ENCODE measurements around the gene CPAMD8. TPM values are rescaled to one million over a fixed set of nuclear protein-coding genes. Genes with fewer than 3 reads are reported as not detected.

CPAMD8 gene
- total RNA-seq, 5 donors from 2014 or later (not counting 1 experiment from before 2014, with no cell fraction given): 2.1 to 6.2 (median 2.9) TPM

- peaks cover 8 to 57% of the 10 kb centered on the region in 2 experiments for H3K27me3 ChIP-seq (replicated peaks in 1 of 2; ENCODE audit: control insufficient read depth in 2 of 2, extremely low read depth in 1 of 2, insufficient read depth in 2 of 2, low read length in 1 of 2)
- no peak for DNase-seq
- no peaks in the 10 kb centered on the region for H3K9me3 ChIP-seq
- POLR2A ChIA-PET: no interaction called here
- no peaks in the 10 kb centered on the region for H3K36me3 ChIP-seq (ENCODE audit: control insufficient read depth in 2 of 2, extremely low read depth in 1 of 2, insufficient read depth in 1 of 2, low read length in 1 of 2)
- peaks cover 12 to 28% (median 18%) of the 10 kb centered on the region in 3 donors for H3K4me1 Mint-ChIP-seq
- peak overlapping the region in 1 of 3 donors; percentile 63 for H3K4me3 Mint-ChIP-seq
- peaks cover 2 to 39% of the 10 kb centered on the region in 2 experiments for H3K4me1 ChIP-seq (ENCODE audit: control insufficient read depth in 1 of 2, extremely low read depth in 1 of 2, insufficient read depth in 2 of 2, low read length in 2 of 2)
- peaks cover 33 to 44% of the 10 kb centered on the region in 2 donors for H3K27me3 Mint-ChIP-seq
- H3K9me3 Mint-ChIP-seq: no peaks in the 10 kb centered on the region
- H3K27ac Mint-ChIP-seq: no peak overlapping the region
- no peaks in the 10 kb centered on the region for H3K36me3 Mint-ChIP-seq
- no peak overlapping the region for H3K4me3 ChIP-seq (ENCODE audit: control insufficient read depth in 1 of 2, extremely low read depth in 1 of 2, low read length in 1 of 2)
- ATAC-seq (replicated peaks in 1 of 4): no peak
- WGBS (ENCODE audit: insufficient coverage): 21% methylated on average over 2 of the region's 7 CpGs
- CTCF ChIA-PET: no interaction called here
- no peak overlapping the region for H3K27ac ChIP-seq (ENCODE audit: low read length)
Observed at GRCh38 chr19:16894080-16894479, 132.5 kb downstream of the CPAMD8 start.

- WGBS (ENCODE audit: insufficient coverage): 17% methylated on average over 13 of the region's 14 CpGs
- DNase-seq (no peak), ATAC-seq (replicated peaks in 1 of 4) (no peak)
- POLR2A ChIA-PET: no interaction called here
- Histone ChIP-seq H3K36me3 (ENCODE audit: control insufficient read depth in 2 of 2, extremely low read depth in 1 of 2, insufficient read depth in 1 of 2, low read length in 1 of 2) (no peaks in the 10 kb centered on the region), H3K27ac (ENCODE audit: low read length) (no peak overlapping the region), H3K9me3 (no peaks in the 10 kb centered on the region), H3K27me3 (replicated peaks in 1 of 2; ENCODE audit: control insufficient read depth in 2 of 2, extremely low read depth in 1 of 2, insufficient read depth in 2 of 2, low read length in 1 of 2) (peaks cover 6 to 62% of the 10 kb centered on the region in 2 experiments), H3K4me3 (ENCODE audit: control insufficient read depth in 1 of 2, extremely low read depth in 1 of 2, low read length in 1 of 2) (no peak overlapping the region), H3K4me1 (ENCODE audit: control insufficient read depth in 1 of 2, extremely low read depth in 1 of 2, insufficient read depth in 2 of 2, low read length in 2 of 2) (peaks cover 2 to 41% of the 10 kb centered on the region in 2 experiments)
- no peaks in the 10 kb centered on the region for H3K36me3 Mint-ChIP-seq
- no peak overlapping the region for H3K27ac Mint-ChIP-seq
- peaks cover 10 to 28% (median 20%) of the 10 kb centered on the region in 3 donors for H3K4me1 Mint-ChIP-seq
- CTCF ChIA-PET: no interaction called here
- no peaks in the 10 kb centered on the region for H3K9me3 Mint-ChIP-seq
- H3K27me3 Mint-ChIP-seq: peaks cover 31 to 44% of the 10 kb centered on the region in 2 donors
- no peak overlapping the region for H3K4me3 Mint-ChIP-seq
Observed at GRCh38 chr19:16893686-16893989, 133.0 kb downstream of the CPAMD8 start.

- no peak overlapping the region for H3K4me3 ChIP-seq (ENCODE audit: control insufficient read depth in 1 of 2, extremely low read depth in 1 of 2, low read length in 1 of 2)
- CTCF ChIA-PET: no interaction called here
- DNase-seq (no peak), ATAC-seq (replicated peaks in 1 of 4) (no peak)
- H3K27ac ChIP-seq (ENCODE audit: low read length): no peak overlapping the region
- Mint-ChIP-seq H3K9me3 (no peaks in the 10 kb centered on the region), H3K27me3 (peaks cover 25 to 42% of the 10 kb centered on the region in 2 donors), H3K4me3 (no peak overlapping the region), H3K27ac (no peak overlapping the region), H3K4me1 (peaks cover 9 to 26% (median 17%) of the 10 kb centered on the region in 3 donors), H3K36me3 (no peaks in the 10 kb centered on the region)
- no peaks in the 10 kb centered on the region for H3K9me3 ChIP-seq
- peaks cover 2 to 45% of the 10 kb centered on the region in 2 experiments for H3K4me1 ChIP-seq (ENCODE audit: control insufficient read depth in 1 of 2, extremely low read depth in 1 of 2, insufficient read depth in 2 of 2, low read length in 2 of 2)
- peaks cover 6 to 67% of the 10 kb centered on the region in 2 experiments for H3K27me3 ChIP-seq (replicated peaks in 1 of 2; ENCODE audit: control insufficient read depth in 2 of 2, extremely low read depth in 1 of 2, insufficient read depth in 2 of 2, low read length in 1 of 2)
- POLR2A ChIA-PET: no interaction called here
- H3K36me3 ChIP-seq (ENCODE audit: control insufficient read depth in 2 of 2, extremely low read depth in 1 of 2, insufficient read depth in 1 of 2, low read length in 1 of 2): no peaks in the 10 kb centered on the region
- 45% methylated on average over 11 of the region's 19 CpGs for WGBS (ENCODE audit: insufficient coverage)
Observed at GRCh38 chr19:16892868-16893685, 133.5 kb downstream of the CPAMD8 start.

GRCh38 chr19:16892436-16892835, 134.2 kb downstream of the CPAMD8 start:
- H3K36me3 ChIP-seq (ENCODE audit: control insufficient read depth in 2 of 2, extremely low read depth in 1 of 2, insufficient read depth in 1 of 2, low read length in 1 of 2): no peaks in the 10 kb centered on the region
- POLR2A ChIA-PET: no interaction called here

GRCh38 chr19:16891696-16892382, 134.8 kb downstream of the CPAMD8 start:
- Histone ChIP-seq H3K4me1 (ENCODE audit: control insufficient read depth in 1 of 2, extremely low read depth in 1 of 2, insufficient read depth in 2 of 2, low read length in 2 of 2) (peaks cover 2 to 37% of the 10 kb centered on the region in 2 experiments), H3K36me3 (ENCODE audit: control insufficient read depth in 2 of 2, extremely low read depth in 1 of 2, insufficient read depth in 1 of 2, low read length in 1 of 2) (no peaks in the 10 kb centered on the region), H3K9me3 (no peaks in the 10 kb centered on the region), H3K4me3 (ENCODE audit: control insufficient read depth in 1 of 2, extremely low read depth in 1 of 2, low read length in 1 of 2) (no peak overlapping the region), H3K27me3 (replicated peaks in 1 of 2; ENCODE audit: control insufficient read depth in 2 of 2, extremely low read depth in 1 of 2, insufficient read depth in 2 of 2, low read length in 1 of 2) (peaks cover 6 to 74% of the 10 kb centered on the region in 2 experiments), H3K27ac (ENCODE audit: low read length) (no peak overlapping the region)
- no peak overlapping the region for H3K27ac Mint-ChIP-seq
- CTCF ChIA-PET: no interaction called here
- no peak overlapping the region for H3K4me3 Mint-ChIP-seq
- peaks cover 7 to 26% (median 17%) of the 10 kb centered on the region in 3 donors for H3K4me1 Mint-ChIP-seq
- 88% methylated on average over 10 of the region's 12 CpGs for WGBS (ENCODE audit: insufficient coverage)
- peaks cover 25 to 42% of the 10 kb centered on the region in 2 donors for H3K27me3 Mint-ChIP-seq
- POLR2A ChIA-PET: no interaction called here
- DNase-seq: no peak
- H3K36me3 Mint-ChIP-seq: no peaks in the 10 kb centered on the region
- no peaks in the 10 kb centered on the region for H3K9me3 Mint-ChIP-seq
- no peak for ATAC-seq (replicated peaks in 1 of 4)

More at GRCh38 chr19:16892436-16892835, 134.2 kb downstream of the CPAMD8 start:
- Mint-ChIP-seq H3K27ac (peak overlapping the region in 1 of 2 donors; percentile 36), H3K4me1 (peaks cover 7 to 26% (median 17%) of the 10 kb centered on the region in 3 donors), H3K36me3 (no peaks in the 10 kb centered on the region), H3K27me3 (peaks cover 25 to 42% of the 10 kb centered on the region in 2 donors), H3K9me3 (no peaks in the 10 kb centered on the region), H3K4me3 (no peak overlapping the region)
- H3K27me3 ChIP-seq (replicated peaks in 1 of 2; ENCODE audit: control insufficient read depth in 2 of 2, extremely low read depth in 1 of 2, insufficient read depth in 2 of 2, low read length in 1 of 2): peaks cover 6 to 73% of the 10 kb centered on the region in 2 experiments
- no peaks in the 10 kb centered on the region for H3K9me3 ChIP-seq
- DNase-seq: no peak
- peaks cover 2 to 41% of the 10 kb centered on the region in 2 experiments for H3K4me1 ChIP-seq (ENCODE audit: control insufficient read depth in 1 of 2, extremely low read depth in 1 of 2, insufficient read depth in 2 of 2, low read length in 2 of 2)
- CTCF ChIA-PET: no interaction called here
- ATAC-seq (replicated peaks in 1 of 4): no peak
- H3K4me3 ChIP-seq (ENCODE audit: control insufficient read depth in 1 of 2, extremely low read depth in 1 of 2, low read length in 1 of 2): no peak overlapping the region
- no CpG with 5 or more reads among the region's 4 CpGs for WGBS (ENCODE audit: insufficient coverage)
- no peak overlapping the region for H3K27ac ChIP-seq (ENCODE audit: low read length)

- no peak overlapping the region for H3K27ac Mint-ChIP-seq
- no peaks in the 10 kb centered on the region for H3K9me3 ChIP-seq
- H3K9me3 Mint-ChIP-seq: no peaks in the 10 kb centered on the region
- no peak overlapping the region for H3K4me3 Mint-ChIP-seq
- peaks cover 0 to 26% of the 10 kb centered on the region in 2 experiments for H3K4me1 ChIP-seq (ENCODE audit: control insufficient read depth in 1 of 2, extremely low read depth in 1 of 2, insufficient read depth in 2 of 2, low read length in 2 of 2)
- H3K4me1 Mint-ChIP-seq: peaks cover 7 to 23% (median 15%) of the 10 kb centered on the region in 3 donors
- no peak for DNase-seq
- WGBS (ENCODE audit: insufficient coverage): 97% methylated on average over 8 of the region's 24 CpGs
- peaks cover 24 to 40% of the 10 kb centered on the region in 2 donors for H3K27me3 Mint-ChIP-seq
- no peak overlapping the region for H3K4me3 ChIP-seq (ENCODE audit: control insufficient read depth in 1 of 2, extremely low read depth in 1 of 2, low read length in 1 of 2)
- no peaks in the 10 kb centered on the region for H3K36me3 Mint-ChIP-seq
- no peak overlapping the region for H3K27ac ChIP-seq (ENCODE audit: low read length)
- POLR2A ChIA-PET: no interaction called here
- no peaks in the 10 kb centered on the region for H3K36me3 ChIP-seq (ENCODE audit: control insufficient read depth in 2 of 2, extremely low read depth in 1 of 2, insufficient read depth in 1 of 2, low read length in 1 of 2)
- H3K27me3 ChIP-seq (replicated peaks in 1 of 2; ENCODE audit: control insufficient read depth in 2 of 2, extremely low read depth in 1 of 2, insufficient read depth in 2 of 2, low read length in 1 of 2): peaks cover 5 to 70% of the 10 kb centered on the region in 2 experiments
- ATAC-seq (replicated peaks in 1 of 4): no peak
- CTCF ChIA-PET: no interaction called here
Observed at GRCh38 chr19:16890461-16891184, 136.0 kb downstream of the CPAMD8 start.
